HEK293 (cell line): ENCODE results near the gene S100A8.
"Not testable (repeated sequence)": the region's sequence is repeated elsewhere in the genome, so short reads cannot be mapped to it uniquely, and the experiment has no call there.

ENCODE experiments used
- CTCF ChIA-PET: fragments of 350-600 bp; formaldehyde crosslinking; extraction: SDS; loops from one replicate; lab custom pipeline; 2021; ENCODE audit warnings: antibody characterized with exemption; lab: Yijun Ruan, JAX
- POLR2A ChIA-PET: fragments of 300-600 bp; formaldehyde crosslinking; extraction: SDS; loops from one replicate; lab custom pipeline; 2020; ENCODE audit warnings: antibody characterized with exemption, inconsistent platforms; lab: Yijun Ruan, JAX
- H3K27ac ChIP-seq: fragments of 200-500 bp; sonication (Bioruptor generic); 2 replicates; pipeline ENCODE4 v1.5.1; 2014; ENCODE audit warnings: low read depth, low read length, control low read depth, inconsistent platforms; ENCODE audit errors: extremely low read depth
- H3K36me3 ChIP-seq, 2 experiments: fragments of 200-500 bp in 1 of 2; sonication (Bioruptor generic) in 1 of 2; 1 replicate in 1 of 2; 2 replicates in 1 of 2; pipeline ENCODE4 v1.5.1; 2014 to 2017; ENCODE audit warnings: inconsistent platforms in 2 of 2, low read length in 2 of 2; ENCODE audit not compliant: control insufficient read depth in 2 of 2, insufficient read depth in 1 of 2
- H3K4me1 ChIP-seq: fragments of 200-500 bp; sonication (Bioruptor generic); 2 replicates; pipeline ENCODE4 v1.5.1; 2014; ENCODE audit warnings: mild to moderate bottlenecking, low read length, inconsistent platforms; ENCODE audit not compliant: control insufficient read depth, insufficient read depth
- H3K4me3 ChIP-seq: 2 replicates; pipeline ENCODE4 v1.5.1; 2011; ENCODE audit warnings: low read depth, mild to moderate bottlenecking, control low read depth, low read length, moderate library complexity
- H3K9me3 ChIP-seq: fragments of 200-500 bp; sonication (Bioruptor generic); 2 replicates; pipeline ENCODE4 v1.5.1; 2014; ENCODE audit warnings: low read depth, low read length, inconsistent platforms; ENCODE audit not compliant: control insufficient read depth, insufficient read depth
- ELK4 ChIP-seq: IDR thresholded peaks from 2 replicates; pipeline ENCODE4 v1.6.1; 2011; ENCODE audit warnings: mild to moderate bottlenecking, low read depth, low read length, borderline replicate concordance
- GLIS1 ChIP-seq: fragments of 450-650 bp; formaldehyde crosslinking; IDR thresholded peaks from 2 replicates; pipeline ENCODE4 v1.5.1; 2016; ENCODE audit warnings: missing biosample characterization, missing genetic modification characterization
- IKZF3 ChIP-seq: fragments of 450-650 bp; IDR thresholded peaks from 2 replicates; pipeline ENCODE4 v1.5.0; 2018; ENCODE audit warnings: missing biosample characterization, mild to moderate bottlenecking, missing genetic modification characterization, moderate library complexity
- KLF9 ChIP-seq: fragments of 450-650 bp; formaldehyde crosslinking; IDR thresholded peaks from 2 replicates; pipeline ENCODE4 v1.5.1; 2016; ENCODE audit warnings: missing biosample characterization, missing genetic modification characterization, low read depth
- PBX3 ChIP-seq: sonication (generic); formaldehyde crosslinking; IDR thresholded peaks from 2 replicates; pipeline ENCODE4 v1.8.1; 2022; ENCODE audit warnings: mild to moderate bottlenecking, moderate library complexity, missing genetic modification reagents
- ZBTB6 ChIP-seq: fragments of 450-650 bp; formaldehyde crosslinking; IDR thresholded peaks from 2 replicates; pipeline ENCODE4 v1.5.1; 2017; ENCODE audit warnings: missing biosample characterization, missing genetic modification characterization
- ZFP3 ChIP-seq: fragments of 450-650 bp; formaldehyde crosslinking; IDR thresholded peaks from 2 replicates; pipeline ENCODE4 v1.5.1; 2016; ENCODE audit warnings: low read depth, missing biosample characterization, missing genetic modification characterization
- ZFP41 ChIP-seq: fragments of 450-650 bp; formaldehyde crosslinking; IDR thresholded peaks from 2 replicates; pipeline ENCODE4 v1.5.1; 2016; ENCODE audit warnings: missing biosample characterization, missing genetic modification characterization, borderline replicate concordance
- ZNF10 ChIP-seq: fragments of 450-650 bp; formaldehyde crosslinking; IDR thresholded peaks from 2 replicates; pipeline ENCODE4 v1.5.1; 2017; ENCODE audit warnings: missing biosample characterization, missing genetic modification characterization
- ZNF112 ChIP-seq: fragments of 450-650 bp; formaldehyde crosslinking; IDR thresholded peaks from 2 replicates; pipeline ENCODE4 v1.5.0; 2017; ENCODE audit warnings: missing biosample characterization, missing genetic modification characterization
- ZNF48 ChIP-seq: fragments of 450-650 bp; formaldehyde crosslinking; IDR thresholded peaks from 2 replicates; pipeline ENCODE4 v1.5.1; 2016; ENCODE audit warnings: missing biosample characterization, missing genetic modification characterization
- ZNF558 ChIP-seq: fragments of 450-650 bp; formaldehyde crosslinking; IDR thresholded peaks from 2 replicates; pipeline ENCODE4 v1.5.1; 2016; ENCODE audit warnings: missing biosample characterization, missing genetic modification characterization
- ZNF768 ChIP-seq: fragments of 450-650 bp; formaldehyde crosslinking; IDR thresholded peaks from 2 replicates; pipeline ENCODE4 v1.5.1; 2018; ENCODE audit warnings: missing biosample characterization, mild to moderate bottlenecking, missing genetic modification characterization
- ZXDB ChIP-seq: fragments of 450-650 bp; formaldehyde crosslinking; IDR thresholded peaks from 2 replicates; pipeline ENCODE4 v1.5.1; 2016; ENCODE audit warnings: missing biosample characterization, missing genetic modification characterization

The S100A8 gene

GRCh38 chr1:153419436-153419793, 28.5 kb upstream of the S100A8 start:
- CTCF ChIA-PET, H3K4me3 ChIP-seq, H3K36me3 ChIP-seq, H3K27ac ChIP-seq, POLR2A ChIA-PET, H3K9me3 ChIP-seq, H3K4me1 ChIP-seq: not testable (repeated sequence)
- 0 out of 2 replicates have a peak, but pooled peaks have one; percentile 14 for TF ChIP-seq GLIS1 (tag by site-specific recombination)

- H3K4me3 ChIP-seq, CTCF ChIA-PET, H3K36me3 ChIP-seq, H3K9me3 ChIP-seq, H3K4me1 ChIP-seq, H3K27ac ChIP-seq, POLR2A ChIA-PET: not testable (repeated sequence)
Observed at GRCh38 chr1:153418758-153419435, 28.0 kb upstream of the S100A8 start.

GRCh38 chr1:153417136-153417888, 26.4 kb upstream of the S100A8 start:
- H3K4me3 ChIP-seq = no peak overlapping the region
- no peak overlapping the region for H3K27ac ChIP-seq
- ChIA-PET CTCF (no interaction called here), POLR2A (no interaction called here)
- H3K9me3 ChIP-seq = no peaks in the 10 kb centered on the region
- H3K4me1 ChIP-seq = no peaks in the 10 kb centered on the region
- no peak for TF ChIP-seq ZNF558 (tag by site-specific recombination)
- no peak for TF ChIP-seq ZNF48
- TF ChIP-seq ELK4 = no peak
- TF ChIP-seq ZBTB6 (tag by site-specific recombination) = no peak
- TF ChIP-seq PBX3 (CRISPR knock-in tag) = no peak
- TF ChIP-seq ZNF768 (tag by site-specific recombination) = no peak
- TF ChIP-seq ZNF10 (tag by site-specific recombination) = no peak
- TF ChIP-seq ZFP41 (tag by site-specific recombination) = no peak
- TF ChIP-seq IKZF3 (tag by site-specific recombination) = no peak
- no peak for TF ChIP-seq ZXDB (tag by site-specific recombination)
- no peak for TF ChIP-seq KLF9
- TF ChIP-seq ZNF112 (tag by site-specific recombination) = no peak
- TF ChIP-seq ZFP3 (tag by site-specific recombination) = no peak
- H3K36me3 ChIP-seq = no peaks in the 10 kb centered on the region
